Activated CD4-positive, alpha-beta T cell treated with anti-CD3 and anti-CD28 coated beads for 24 hours (primary cell): ENCODE results near the gene AGAP1.

ENCODE experiments used
- DNase-seq, 2 donors: peaks; one replicate each; pipeline ENCODE4 v3.0.0-alpha.2; 2020; ENCODE audit warnings: low read depth in 2 of 2

AGAP1 gene

DNA sequence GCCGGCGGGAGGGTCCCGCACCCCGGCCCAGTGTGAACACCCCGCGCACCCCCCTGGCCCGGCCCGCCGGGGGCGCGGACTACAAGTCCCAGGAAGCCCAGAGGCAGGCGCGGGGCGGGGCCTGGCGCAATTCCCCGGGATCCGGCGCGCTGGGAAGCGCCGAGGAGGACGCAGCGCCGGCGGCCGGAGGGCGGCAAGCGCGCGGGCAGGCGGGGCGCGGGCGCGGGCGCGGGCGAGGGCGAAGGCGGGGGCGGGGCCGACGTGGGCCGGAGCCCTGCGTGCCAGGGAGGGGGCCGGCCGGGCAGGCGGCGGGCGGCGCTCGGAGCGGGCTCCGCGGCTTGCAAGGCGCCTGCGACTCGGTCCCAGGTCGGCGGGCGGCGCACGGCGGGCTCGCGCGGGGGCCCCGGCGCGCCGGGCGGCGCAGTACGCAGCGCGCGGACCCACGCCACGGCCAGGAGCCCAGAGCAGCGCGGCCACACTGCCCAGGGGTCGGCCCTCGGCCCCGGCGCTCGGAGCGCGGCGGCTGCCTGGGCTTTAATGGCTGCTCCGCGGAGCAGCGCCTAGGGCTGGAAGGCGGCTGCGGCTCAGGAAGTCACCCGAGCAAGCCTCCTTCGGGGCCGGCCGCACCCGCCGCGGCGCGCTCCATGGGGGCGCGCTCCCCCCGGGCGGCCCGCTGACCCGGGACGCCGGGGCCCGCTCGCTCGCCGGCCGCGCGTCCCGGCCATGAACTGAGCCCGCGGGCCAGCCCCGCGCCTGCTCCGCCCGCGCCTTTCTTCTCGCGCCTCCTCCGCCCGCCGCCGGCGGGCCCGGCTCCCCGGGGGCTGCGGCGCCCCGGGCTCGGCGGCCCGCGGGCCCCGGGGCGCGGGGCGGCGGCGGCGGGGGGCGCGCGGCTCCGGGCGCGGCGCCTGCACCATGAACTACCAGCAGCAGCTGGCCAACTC, at the start of gene AGAP1:
Gene AGAP1 (plus strand): TSS at position 269 of the 941 bp plus-strand sequence.
- DNase-seq, result peak in 1 of 2 donors; percentile 19

DNA sequence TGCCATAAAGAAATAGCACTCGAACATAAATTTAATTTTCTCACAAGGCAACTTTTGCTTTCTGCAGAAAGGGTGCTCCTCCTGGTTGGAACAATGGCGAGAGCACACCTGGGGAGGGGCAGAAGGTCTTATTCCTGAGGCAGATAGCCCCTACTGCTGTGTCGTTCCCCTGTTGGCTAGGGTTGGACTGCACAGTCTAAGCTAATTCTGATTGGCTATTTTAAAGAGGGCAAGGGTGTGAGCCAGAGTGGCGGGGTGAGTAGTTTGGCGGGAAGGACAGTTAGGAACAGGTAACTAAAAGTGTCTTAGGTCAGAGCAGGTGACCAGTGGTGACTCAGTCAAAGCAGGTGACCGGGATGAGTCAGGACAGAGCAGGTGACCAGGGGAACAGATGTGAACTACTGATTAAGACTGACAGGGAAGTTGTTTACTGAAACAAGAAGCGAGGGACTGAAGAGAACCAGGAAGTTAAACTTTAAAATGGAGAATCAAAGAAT, 49.7 kb upstream of the AGAP1 start:
- no peak for DNase-seq

DNA sequence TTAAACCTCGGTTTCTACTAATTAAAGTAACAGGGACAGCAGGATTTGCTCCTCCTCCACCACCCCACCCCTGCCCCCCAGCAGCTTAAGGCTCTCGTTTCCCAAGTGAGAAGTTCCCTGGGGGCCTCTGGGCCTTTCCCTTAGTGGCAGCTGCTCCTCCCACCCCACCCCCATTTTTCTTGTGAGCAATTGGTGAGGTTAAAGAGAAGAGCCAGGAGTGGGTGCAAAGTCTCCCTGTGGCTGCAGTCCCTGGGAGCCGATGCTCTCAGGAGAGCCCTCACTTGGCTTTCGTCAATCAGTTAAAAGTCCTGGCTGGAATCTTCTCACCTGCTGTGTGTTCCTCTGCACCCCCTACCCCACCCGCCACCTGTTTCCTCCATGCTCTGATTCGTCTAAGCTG, 48.7 kb upstream of the AGAP1 start:
- DNase-seq, result no peak

DNA sequence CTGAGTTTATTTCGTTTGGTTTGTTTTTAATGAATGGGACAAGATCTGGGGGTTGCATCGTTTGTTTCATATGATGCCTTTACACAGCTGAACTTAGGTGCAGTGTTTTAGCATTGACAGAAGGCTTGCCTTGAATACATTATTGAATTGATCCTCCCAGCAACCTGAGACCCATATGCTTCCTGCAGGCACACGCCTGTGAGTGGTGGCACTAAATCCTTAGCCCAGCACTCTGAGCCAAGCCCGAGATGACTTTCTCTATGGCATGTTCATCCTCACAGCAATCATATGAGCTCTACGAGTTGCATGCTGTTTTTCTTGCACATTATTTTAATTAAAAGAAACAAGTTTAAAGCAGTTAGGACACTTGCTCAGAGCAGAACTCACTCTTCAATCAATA, 47.8 kb upstream of the AGAP1 start:
- no peak for DNase-seq

DNA sequence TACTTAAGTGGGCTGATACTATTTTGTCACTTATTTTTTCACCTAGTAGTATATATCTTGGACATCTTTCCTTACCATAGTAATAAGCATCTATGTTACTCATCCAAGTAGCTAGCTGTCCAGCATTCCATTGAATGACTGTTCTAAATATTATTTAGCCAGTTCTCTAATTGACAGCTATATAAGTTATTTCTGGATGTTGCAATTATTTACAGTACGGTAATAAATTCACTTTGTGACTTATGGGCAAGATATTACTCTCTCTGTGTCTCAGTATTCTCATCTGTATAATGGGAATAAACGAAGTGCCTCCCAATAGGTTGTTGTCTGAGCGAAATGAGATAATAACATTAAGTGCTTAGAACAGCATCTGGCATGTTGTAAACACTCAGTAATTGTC, 46.6 kb upstream of the AGAP1 start:
- no peak for DNase-seq

DNA sequence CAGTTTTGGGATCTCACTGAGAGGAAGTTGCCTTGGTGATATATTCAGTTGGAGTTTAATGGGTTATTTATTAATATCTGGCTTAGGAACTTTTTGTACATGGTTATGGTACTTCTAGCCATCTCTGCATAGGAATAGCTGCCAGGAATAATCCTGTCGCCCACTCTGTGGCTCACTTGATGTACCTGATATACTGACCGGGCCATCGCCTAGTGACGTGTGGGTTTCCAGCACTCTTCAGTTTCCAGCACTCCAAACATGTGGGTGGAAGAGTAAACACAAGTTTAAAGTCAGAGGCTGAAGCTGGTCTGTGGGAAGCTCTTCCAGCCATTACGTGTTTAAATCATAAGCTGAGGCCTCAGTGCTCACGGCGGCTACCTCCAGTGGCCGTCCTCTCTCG, 44.3 kb upstream of the AGAP1 start:
- DNase-seq, result no peak

DNA sequence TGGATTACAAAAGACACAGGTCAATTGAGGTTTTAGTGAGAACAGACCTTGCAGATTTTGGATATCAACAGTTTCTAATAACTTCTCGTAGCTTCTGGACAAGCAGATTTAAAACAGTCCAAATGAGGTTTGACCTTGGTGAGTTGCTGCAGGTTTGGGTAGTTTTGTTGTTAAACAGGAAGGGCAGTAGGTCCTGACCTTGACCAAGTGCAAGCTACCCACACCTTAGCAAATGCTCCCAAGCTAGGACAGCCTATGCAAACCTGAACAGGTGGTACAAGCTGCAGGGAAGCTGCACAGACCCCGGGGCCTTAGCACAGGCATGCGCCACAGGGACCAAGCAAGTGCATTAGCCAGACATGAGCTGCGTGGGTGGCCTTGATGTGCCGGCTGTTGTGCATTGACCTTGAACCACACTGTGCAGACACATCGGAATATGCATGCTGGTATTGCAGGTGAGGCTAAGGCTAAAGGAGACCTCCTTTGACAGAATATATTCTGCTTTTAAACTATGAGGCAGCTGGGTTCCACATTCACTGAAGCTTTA, 40.2 kb upstream of the AGAP1 start:
- DNase-seq, result no peak

DNA sequence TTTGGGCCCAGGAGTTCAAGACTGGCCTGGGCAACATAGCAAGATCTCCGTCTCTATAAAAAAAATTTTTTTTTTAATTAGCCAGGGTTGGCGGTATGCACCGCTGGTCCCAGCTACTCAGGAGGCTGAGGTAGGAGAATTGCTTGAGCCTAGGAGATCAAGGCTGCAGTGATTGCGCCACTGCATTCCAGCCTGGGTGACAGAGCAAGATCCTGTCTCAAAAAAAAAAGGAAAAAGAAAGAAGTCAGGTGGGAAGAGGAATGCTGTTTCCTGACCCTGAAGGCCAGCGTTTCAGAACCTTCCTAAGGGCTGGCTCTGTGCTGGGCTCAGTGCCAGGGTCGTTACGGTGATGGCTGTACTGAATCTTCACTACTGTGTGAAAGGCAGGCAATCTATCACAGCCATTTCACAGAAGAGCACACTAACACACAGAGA, 35.0 kb upstream of the AGAP1 start:
- DNase-seq, result no peak

DNA sequence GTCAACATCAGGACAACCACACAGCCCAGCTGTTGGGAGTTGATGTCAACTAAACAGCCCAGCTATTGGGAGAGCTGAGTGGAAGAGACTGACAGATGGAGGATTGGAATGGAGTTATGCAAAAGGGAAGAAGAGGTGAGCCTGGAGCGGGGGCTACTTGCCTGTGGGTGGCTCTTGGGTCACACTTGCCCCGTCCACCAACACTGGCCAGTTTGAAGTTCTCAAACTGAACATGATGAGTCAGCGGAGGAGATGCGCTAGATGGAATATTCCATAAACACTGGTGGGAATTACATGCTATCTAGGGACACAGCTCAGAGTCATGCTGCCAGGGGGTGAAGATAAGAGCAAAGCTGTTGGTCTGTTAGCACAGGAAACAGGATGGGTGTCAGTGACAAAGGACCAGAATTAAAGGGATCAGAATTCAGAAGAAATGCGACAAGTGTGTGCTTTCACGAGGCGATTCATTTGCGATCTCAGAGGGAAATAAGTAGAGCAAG, 33.2 kb upstream of the AGAP1 start:
- DNase-seq, result no peak

DNA sequence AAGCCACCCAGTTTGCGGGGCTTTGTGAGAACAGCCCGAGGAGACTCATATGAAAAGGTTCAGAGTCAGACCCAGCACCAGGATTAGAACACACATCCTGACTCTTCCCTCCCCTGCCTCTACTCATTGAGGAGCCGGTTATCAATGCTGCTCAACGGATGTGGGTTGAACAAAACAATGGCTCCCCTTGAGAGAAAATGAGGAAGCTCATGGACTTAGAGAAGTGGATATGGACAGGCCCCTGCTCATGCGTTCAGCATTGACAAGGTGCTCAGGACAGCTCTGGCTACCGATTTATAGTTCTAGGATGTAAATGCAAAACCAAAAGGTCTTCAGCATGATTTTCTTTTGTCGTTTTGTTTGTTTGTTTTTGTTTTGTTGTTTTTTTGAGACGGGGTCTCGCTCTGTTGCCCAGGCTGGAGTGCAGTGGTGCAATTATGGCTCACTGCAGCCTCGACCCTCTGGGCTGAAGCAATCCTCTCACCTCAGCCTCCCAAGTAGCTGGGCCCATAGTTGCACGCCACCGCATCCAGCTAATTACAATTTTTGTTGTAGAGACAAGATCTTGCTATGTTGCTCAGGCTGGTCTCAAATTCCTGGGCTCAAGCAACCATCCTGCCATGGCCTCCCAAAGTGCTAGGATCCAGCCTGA, 32.0 kb upstream of the AGAP1 start:
- DNase-seq, result no peak

DNA sequence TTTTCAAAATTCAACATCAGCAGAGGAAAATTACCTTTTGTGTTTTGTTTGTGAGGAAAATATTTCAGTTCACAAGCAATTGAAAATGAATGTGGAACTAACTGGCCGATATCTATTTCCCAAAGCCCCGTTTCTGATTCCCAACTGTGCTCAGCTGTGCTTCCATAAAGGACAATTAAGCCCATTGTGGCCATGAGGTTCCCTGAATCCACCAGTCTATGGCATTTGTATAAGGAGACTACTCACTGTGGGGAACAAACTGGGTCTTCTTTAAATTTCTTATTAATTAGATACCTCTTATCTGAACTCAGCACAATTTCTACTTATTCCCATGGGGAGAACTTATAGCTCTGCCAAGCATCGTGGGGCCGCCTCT, 31.4 kb upstream of the AGAP1 start:
- no peak for DNase-seq

DNA sequence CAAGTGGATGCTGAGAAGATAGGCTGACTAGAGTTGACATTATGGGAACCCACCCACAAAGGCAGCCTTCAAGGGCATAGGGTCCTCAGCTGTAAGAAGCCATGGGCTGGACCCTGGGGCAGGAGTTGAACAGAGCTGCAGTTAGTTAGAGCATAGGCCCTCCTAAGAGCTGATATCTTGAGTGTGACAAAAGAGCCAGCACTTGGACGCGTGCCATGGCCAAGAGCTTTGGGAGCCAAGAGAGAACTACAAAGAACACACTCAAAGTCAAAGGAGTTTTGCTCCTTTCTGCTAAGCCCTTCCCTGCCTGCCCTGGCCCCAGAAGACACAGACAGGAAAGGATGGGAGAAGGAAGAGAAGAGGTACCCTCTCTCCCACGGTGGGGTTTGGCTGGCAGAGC, 29.9 kb upstream of the AGAP1 start:
- no peak for DNase-seq

DNA sequence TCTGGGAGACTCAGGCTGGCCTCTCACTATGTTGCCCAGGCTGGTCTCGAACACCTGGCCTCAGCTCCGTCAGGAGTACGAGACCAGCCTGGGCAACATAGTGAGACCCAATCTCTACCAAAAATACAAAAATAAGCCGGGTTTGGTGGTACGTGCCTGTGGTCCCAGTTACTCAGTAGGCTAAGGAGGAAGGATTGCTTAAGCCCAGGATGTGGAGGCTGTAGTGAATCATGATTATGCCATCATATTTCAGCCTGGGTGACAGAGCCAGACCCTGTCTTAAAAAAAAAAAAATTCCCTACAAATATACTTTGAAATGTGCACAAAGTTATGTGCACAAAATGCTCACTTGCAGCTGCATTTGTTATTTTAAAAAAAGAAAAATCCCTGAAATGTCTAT, 26.3 kb upstream of the AGAP1 start:
- DNase-seq, result no peak

DNA sequence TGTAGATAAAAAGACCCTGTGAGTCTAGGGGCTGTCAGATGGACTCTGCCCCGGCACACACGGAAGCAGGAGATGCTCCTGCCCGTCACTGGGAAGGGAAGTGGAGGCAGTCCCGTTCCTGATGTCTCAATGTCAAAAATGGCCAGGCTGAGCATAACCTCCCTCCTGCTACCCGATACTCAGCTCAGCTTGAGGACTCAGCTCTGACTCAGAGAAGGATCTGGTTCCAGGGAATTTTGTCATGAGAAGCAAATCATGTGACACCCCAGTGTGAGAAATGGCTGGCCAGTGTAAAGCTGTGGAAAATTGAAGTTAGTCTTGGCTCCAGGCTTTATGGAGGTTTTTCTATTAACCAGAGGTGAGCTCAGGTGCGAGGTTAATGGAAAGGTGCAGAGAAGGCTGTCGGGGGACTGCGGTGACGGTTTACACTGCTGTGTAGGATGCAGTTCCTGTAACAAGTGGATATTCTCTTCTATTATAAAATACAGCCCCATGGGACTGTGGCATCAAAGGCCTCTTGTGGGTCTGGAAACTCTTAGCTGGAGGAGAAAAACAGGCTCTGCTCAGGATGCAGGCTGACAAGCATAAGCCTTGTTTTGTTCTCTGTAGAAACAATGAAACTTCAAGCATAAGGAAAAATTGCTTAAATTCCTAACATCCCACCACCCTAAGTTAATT, 24.7 kb upstream of the AGAP1 start:
- DNase-seq, result no peak

DNA sequence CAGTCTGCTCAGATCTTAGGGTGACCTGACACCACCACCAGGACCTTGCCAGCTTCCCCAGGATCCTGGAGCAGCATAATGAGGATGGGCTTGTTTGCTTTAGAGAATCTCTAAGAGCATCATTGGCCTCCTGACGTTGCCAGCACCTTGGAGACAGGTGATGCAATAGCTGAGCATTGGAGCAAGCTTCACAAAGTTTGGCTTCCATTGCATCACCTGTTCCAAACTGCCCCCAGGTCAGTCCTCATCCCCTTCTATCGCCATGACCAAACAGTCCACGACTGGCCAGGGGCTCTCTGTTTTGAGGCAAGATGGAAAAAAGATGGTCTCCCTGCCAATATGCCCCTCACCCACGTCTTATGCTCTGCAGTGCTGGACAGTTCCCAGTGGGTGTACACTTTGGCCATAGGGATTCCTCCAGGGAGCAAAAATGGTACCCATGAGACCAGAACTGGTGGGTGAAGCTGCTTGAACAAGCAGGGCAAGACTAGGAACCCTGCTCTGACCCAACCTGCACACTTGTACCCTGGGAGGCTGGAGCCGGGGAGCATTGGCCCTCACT, 22.6 kb upstream of the AGAP1 start:
- DNase-seq, result no peak

DNA sequence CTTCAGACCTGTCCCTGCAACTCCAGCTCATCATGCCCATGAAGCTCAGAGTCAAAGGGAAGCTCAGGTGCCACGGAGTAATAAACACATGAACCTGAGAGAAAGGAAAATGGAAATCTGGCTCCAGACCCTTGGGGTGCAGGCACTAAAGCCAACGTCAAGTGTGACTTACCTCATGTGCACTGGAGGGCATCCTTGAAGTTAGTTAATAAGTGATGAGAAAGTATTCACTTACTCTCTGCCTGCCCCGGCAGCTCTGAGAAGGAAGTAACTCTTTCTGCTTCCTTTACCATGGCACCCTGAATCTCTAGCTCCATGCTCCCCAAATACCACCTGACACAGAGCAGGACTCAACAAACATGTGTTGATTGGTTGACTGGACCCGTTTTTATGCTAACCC, 21.4 kb upstream of the AGAP1 start:
- DNase-seq, result no peak

DNA sequence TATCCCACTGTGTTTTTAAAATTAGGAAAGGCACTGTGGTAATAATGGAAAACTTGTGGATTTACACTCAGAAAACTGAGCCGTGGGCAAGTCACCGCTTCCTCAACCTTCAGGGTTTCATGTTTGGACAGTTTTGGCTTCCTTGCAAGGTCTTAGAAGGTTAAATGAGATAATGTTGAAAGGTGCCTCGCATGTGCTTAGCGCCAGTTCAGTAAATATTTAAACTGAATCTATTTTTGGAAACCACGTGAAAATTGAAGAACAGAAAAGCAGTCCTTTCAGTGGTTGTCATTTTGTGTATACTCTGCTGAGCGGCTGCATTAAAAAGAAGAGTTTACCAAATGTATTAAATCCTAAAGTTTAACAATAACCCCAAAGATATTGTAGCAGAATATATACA, 15.2 kb upstream of the AGAP1 start:
- no peak for DNase-seq

DNA sequence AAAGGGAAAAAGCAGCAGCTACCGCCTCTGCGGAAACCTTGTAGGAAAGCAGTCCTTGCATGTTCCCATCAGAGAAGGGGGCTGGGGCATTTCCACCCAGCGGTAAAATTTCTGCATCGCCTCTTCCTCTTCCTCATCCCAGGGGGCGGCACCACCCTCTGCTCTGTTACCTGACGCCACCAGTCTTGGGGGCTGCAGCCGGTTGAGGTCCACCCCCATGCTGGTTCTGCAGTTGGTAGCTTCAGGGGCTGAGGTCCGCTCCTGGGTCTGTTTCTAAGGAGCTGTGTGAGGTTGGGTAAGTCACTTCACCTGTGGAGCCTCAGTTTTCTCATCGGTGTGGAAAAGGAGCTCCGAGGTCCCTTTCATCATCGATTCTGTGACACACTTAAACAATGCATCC, 14.2 kb upstream of the AGAP1 start:
- no peak for DNase-seq

DNA sequence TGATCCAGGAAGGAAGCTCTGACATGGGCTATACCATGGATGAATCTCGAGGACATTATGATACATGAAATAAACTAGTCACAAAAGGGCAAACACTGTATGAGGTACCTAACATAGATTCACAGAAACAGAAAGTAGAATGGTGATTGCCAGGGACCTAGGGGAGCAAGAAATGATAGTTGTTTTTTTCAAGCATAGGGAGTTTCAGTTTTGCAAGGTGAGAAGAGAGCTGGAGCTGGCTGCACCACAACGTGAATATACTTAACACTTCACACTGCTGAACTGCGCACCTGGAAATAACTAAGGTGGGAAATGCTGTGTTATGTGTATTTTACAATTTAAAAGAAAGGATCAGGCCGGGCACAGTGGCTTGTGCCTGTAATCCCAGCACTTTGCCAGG, 13.2 kb upstream of the AGAP1 start:
- no peak for DNase-seq

DNA sequence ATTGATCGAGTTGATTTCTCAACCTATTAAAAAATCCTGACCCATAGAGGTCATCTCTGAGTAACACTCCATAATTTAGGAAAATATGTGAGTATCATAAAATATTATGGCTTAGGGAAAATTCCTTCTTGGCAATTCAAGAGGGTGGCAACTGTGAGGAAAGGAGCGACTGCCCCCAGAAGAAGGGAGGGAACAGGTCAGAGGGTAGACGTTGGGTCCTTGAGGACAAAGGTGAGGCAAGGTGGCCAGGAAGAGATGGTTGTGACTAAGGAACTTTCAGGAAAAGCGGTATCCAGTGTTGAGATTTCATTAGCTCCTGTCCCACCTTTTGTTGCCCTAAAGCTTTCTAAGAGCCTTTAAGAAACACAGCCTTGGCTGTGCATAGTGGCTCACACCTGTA, 10.5 kb upstream of the AGAP1 start:
- no peak for DNase-seq

DNA sequence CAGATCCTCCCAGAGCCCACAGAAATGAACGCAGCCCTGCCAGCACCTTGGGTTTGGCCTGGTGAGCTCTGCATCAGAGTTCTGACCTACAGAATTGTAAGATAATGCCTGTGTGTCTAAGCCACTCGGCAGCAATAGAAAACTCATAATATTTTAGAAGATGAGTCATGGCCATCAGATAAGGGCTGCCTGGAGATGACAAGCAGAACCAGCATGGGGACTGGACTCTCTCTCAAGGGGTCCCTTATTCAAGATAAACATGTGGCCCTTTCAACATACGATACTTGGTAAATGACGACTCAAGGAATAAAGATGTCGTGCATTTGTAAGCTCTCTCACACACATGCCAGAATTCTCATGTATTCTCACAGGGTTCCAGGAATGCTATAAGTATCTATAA, 8.5 kb upstream of the AGAP1 start:
- no peak for DNase-seq

DNA sequence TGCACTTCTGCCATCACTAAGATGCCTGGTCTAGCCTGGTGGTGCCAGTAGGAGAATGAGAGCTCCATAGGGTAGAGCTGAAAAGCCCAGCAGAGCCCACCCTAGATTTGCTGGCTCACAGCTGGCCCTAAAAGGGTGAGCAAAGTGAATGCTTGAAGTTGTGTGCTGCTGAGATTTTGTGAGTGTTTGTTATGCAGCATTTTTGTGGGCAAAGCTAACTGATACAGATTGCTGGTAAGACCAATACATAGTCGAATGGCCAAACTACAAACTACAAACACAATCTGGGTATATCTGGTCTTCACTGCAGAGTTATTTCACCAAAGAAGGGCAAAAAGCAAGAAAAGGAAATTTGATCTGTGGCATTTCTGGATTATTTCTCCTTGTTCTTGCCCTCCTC, 7.1 kb upstream of the AGAP1 start:
- no peak for DNase-seq
